ENCODE data around the gene AKAP9. TPM values are rescaled to one million over a fixed set of nuclear protein-coding genes. Genes with fewer than 3 reads are reported as not detected.

The AKAP9 gene
- total RNA-seq, 2 donors from 2014 or later, result 57.0 to 61.9 TPM

DNA sequence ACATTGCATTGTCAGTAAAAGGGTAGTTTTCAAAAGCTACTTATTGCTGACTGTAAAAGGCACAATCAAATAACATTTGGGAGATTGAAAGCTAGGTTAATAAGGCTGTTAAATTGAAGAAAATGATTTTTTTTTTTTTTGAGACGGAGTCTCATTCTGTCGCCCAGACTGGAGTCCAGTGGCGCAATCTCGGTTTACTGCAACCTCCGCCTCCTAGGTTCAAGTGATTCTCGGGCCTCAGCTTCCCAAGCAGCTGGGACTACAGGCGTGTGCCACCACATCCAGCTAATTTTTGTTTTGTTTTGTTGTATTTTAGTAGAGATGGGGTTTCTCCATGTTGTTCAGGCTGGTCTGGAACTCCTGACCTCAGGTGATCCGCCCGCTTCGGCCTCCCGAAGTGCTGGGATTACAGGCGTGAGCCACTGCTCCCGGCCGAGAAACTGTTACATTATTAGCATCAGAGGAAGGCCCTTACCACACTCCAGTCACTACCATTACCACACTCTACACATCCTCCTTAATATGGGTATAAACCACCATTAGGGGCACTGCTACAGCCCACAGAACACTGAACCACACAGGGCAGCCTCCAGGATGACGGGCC is 192.6 kb downstream of the AKAP9 start:
- peaks cover 6% of the 10 kb centered on the region for H3K27me3 Mint-ChIP-seq (ENCODE audit: insufficient read depth)
- H3K4me3 ChIP-seq (ENCODE audit: low read length), result peak overlapping the region; percentile 90
- H3K27ac Mint-ChIP-seq, result peak overlapping the region; percentile 100
- no peak for DNase-seq
- peak overlapping the region; percentile 94 for H3K9ac ChIP-seq (ENCODE audit: extremely low read depth, low read length, poor library complexity, severe bottlenecking)
- no peaks in the 10 kb centered on the region for H3K9me3 Mint-ChIP-seq
- peak overlapping the region; percentile 95 for H3K4me3 Mint-ChIP-seq
- H3K36me3 Mint-ChIP-seq (ENCODE audit: low read depth), result peaks cover 19% of the 10 kb centered on the region
- no peaks in the 10 kb centered on the region for H3K9me3 ChIP-seq (ENCODE audit: control insufficient read depth, low read length)
- H3K36me3 ChIP-seq (ENCODE audit: control insufficient read depth, insufficient read depth, low read length), result peaks cover 25% of the 10 kb centered on the region
- H3K4me1 ChIP-seq (ENCODE audit: control insufficient read depth, insufficient read depth, low read length), result no peaks in the 10 kb centered on the region
- WGBS, 2 experiments (ENCODE audit: insufficient coverage in 1 of 2, insufficient read length in 1 of 2), result 23 to 27% methylated on average over 10 to 15 of the region's 15 CpGs
- H3K27me3 ChIP-seq (ENCODE audit: control insufficient read depth, insufficient read depth, low read length, poor library complexity, severe bottlenecking), result no peaks in the 10 kb centered on the region
- peak overlapping the region; percentile 25 for H3K27ac ChIP-seq (ENCODE audit: low read depth, low read length)
- TF ChIP-seq, protein P1, sequence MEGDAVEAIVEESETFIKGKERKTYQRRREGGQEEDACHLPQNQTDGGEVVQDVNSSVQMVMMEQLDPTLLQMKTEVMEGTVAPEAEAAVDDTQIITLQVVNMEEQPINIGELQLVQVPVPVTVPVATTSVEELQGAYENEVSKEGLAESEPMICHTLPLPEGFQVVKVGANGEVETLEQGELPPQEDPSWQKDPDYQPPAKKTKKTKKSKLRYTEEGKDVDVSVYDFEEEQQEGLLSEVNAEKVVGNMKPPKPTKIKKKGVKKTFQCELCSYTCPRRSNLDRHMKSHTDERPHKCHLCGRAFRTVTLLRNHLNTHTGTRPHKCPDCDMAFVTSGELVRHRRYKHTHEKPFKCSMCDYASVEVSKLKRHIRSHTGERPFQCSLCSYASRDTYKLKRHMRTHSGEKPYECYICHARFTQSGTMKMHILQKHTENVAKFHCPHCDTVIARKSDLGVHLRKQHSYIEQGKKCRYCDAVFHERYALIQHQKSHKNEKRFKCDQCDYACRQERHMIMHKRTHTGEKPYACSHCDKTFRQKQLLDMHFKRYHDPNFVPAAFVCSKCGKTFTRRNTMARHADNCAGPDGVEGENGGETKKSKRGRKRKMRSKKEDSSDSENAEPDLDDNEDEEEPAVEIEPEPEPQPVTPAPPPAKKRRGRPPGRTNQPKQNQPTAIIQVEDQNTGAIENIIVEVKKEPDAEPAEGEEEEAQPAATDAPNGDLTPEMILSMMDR (conservative IDR thresholded peaks at IDR 0.05), result no peak
- peaks cover 9% of the 10 kb centered on the region for H3K4me1 Mint-ChIP-seq

DNA sequence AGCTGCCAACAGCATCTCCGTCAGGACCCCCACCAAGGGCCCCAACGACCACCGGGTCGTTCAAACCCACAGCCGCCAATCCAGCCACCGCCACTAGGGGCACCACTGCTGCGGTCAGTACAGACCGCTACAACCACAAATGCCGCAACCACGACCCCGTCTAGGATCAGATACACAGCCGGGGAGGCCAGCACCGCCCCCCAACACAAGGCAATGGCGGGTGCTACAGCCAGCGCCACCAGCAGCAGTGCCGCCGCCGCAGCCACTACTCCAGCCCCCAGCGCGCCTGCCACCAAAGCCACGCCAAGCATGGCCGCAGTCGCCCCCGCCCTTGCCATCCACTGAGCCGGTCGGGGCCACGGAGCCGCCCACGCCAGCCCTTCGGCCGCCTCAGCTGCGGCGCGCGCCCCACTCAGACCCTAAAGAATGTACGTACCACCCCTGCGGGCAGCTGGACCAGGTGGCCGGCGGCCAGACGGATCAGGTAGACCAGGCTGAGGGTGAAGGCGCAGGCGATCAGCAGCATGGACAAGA is 193.1 kb downstream of the AKAP9 start:
- Mint-ChIP-seq H3K27me3 (ENCODE audit: insufficient read depth) (peaks cover 6% of the 10 kb centered on the region), H3K4me1 (peaks cover 9% of the 10 kb centered on the region), H3K4me3 (peak overlapping the region; percentile 95), H3K27ac (peak overlapping the region; percentile 100), H3K9me3 (peaks cover 2% of the 10 kb centered on the region), H3K36me3 (ENCODE audit: low read depth) (peaks cover 15% of the 10 kb centered on the region)
- H3K36me3 ChIP-seq (ENCODE audit: control insufficient read depth, insufficient read depth, low read length), result peaks cover 19% of the 10 kb centered on the region
- peak; percentile 95 for DNase-seq
- WGBS, 2 experiments (ENCODE audit: insufficient coverage in 1 of 2, insufficient read length in 1 of 2), result 0% methylated on average over 26 to 42 of the region's 42 CpGs
- H3K27ac ChIP-seq (ENCODE audit: low read depth, low read length), result peak overlapping the region; percentile 98
- no peaks in the 10 kb centered on the region for H3K9me3 ChIP-seq (ENCODE audit: control insufficient read depth, low read length)
- no peaks in the 10 kb centered on the region for H3K27me3 ChIP-seq (ENCODE audit: control insufficient read depth, insufficient read depth, low read length, poor library complexity, severe bottlenecking)
- no peaks in the 10 kb centered on the region for H3K4me1 ChIP-seq (ENCODE audit: control insufficient read depth, insufficient read depth, low read length)
- TF ChIP-seq, protein P1 (conservative IDR thresholded peaks at IDR 0.05), result peak; percentile 97
- H3K9ac ChIP-seq (ENCODE audit: extremely low read depth, low read length, poor library complexity, severe bottlenecking), result peak overlapping the region; percentile 94
- H3K4me3 ChIP-seq (ENCODE audit: low read length), result peak overlapping the region; percentile 90

DNA sequence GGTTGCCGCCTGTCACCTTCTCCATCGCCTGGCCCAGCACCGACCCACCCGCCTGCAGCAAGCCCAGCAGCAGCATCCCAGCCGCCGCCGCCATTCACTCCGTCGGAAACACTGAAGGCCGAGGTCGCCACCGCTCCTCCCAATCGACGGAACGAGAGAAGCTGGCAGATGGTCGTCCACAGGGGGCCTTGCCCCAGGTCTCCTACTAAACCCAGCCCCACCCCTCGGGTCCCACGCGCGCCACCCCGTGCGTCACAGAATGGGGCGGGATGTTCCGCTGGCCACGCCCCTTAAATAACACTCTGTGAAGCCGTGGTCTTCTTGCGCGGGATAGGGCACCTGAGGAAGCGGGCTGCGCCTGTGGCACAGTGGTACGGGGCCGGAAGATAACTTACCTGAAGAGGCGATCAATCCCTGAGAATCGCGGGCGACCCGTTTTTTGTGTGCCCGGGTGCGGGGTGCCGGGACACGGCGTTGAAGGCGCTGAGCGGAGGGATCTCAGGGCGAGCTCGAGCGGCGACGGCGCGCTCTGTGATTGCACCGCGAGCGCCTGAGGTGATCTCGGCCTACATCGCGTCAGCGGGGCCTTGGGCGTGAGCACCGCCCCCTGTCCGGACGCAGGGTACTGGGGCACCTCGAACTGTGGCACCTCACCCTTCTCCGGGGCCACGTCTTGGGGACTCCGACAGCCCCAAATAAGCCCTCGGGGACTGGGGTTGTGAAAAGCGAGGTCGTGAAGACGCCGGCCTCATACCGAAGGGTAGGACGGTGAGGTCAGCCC is 193.8 kb downstream of the AKAP9 start, which contains the start of gene CYP51A1:
Gene CYP51A1 (minus strand): TSS at position 207 of the 781 bp plus-strand sequence. CDS start 113 bp downstream, at position 94.
- Histone ChIP-seq H3K9me3 (ENCODE audit: control insufficient read depth, low read length) (no peaks in the 10 kb centered on the region), H3K36me3 (ENCODE audit: control insufficient read depth, insufficient read depth, low read length) (peaks cover 13% of the 10 kb centered on the region), H3K4me3 (ENCODE audit: low read length) (peak within 1 kb of the TSS; percentile 90), H3K4me1 (ENCODE audit: control insufficient read depth, insufficient read depth, low read length) (no peaks in the 10 kb centered on the region), H3K27me3 (ENCODE audit: control insufficient read depth, insufficient read depth, low read length, poor library complexity, severe bottlenecking) (no peaks in the 10 kb centered on the region), H3K27ac (ENCODE audit: low read depth, low read length) (peak within 1 kb of the TSS; percentile 98), H3K9ac (ENCODE audit: extremely low read depth, low read length, poor library complexity, severe bottlenecking) (peak within 1 kb of the TSS; percentile 94)
- TF ChIP-seq, protein P1 (conservative IDR thresholded peaks at IDR 0.05), result peak; percentile 8
- peak within 1 kb of the TSS; percentile 95 for H3K4me3 Mint-ChIP-seq
- DNase-seq, result peak; percentile 97
- H3K9me3 Mint-ChIP-seq, result peaks cover 8% of the 10 kb centered on the region
- H3K4me1 Mint-ChIP-seq, result peaks cover 9% of the 10 kb centered on the region
- peaks cover 12% of the 10 kb centered on the region for H3K36me3 Mint-ChIP-seq (ENCODE audit: low read depth)
- H3K27me3 Mint-ChIP-seq (ENCODE audit: insufficient read depth), result peaks cover 6% of the 10 kb centered on the region
- 0 to 1% methylated on average over 25 to 73 of the region's 73 CpGs for WGBS, 2 experiments (ENCODE audit: insufficient coverage in 1 of 2, insufficient read length in 1 of 2)
- H3K27ac Mint-ChIP-seq, result peak within 1 kb of the TSS; percentile 100
